ENCODE results near the gene SIVA1.

DNA sequence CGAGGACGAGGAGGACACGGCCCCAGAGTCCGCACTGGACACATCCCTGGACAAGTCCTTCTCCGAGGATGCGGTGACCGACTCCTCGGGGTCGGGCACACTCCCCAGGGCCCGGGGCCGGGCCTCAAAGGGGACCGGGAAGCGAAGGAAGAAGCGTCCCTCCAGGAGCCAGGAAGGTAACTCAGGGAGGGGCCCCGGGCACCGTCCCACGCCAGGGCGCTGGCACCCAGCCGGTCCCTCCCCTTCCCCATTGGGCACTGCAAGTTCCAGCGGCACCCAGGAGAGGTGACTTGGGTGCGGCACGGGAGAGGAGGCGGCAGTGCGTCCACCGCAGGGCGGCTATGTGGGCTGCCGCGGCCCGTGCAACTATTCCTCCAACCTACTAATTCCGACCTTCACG lies 38.3 kb upstream of the SIVA1 start:
- TF ChIP-seq GATA2 (IDR thresholded peaks at IDR 0.05; ENCODE audit: low read depth, low read length) (no peak), GATA3 (IDR thresholded peaks at IDR 0.05; ENCODE audit: low read depth, low read length) (no peak)

Measured in SH-SY5Y (cell line).